Thyroid gland (tissue), 4 donors: ENCODE measurements around the gene PHKA1. TPM values are rescaled to one million over a fixed set of nuclear protein-coding genes. Genes with fewer than 3 reads are reported as not detected.

Experiments
- DNase-seq, 2 donors: peaks; one replicate each; pipeline ENCODE4 v3.0.0-alpha.2; 2019
- H3K27ac ChIP-seq, 3 donors: fragments of 200-600 bp; sonication (generic); 1 replicate in 2 of 3; 2 replicates in 1 of 3; pipeline ENCODE4 v1.5.1; 2016 to 2019; ENCODE audit warnings: mild to moderate bottlenecking in 1 of 3, moderate library complexity in 1 of 3
- H3K27me3 ChIP-seq: fragments of 200-600 bp; sonication (generic); one replicate; pipeline ENCODE4 v1.5.1; 2019
- H3K36me3 ChIP-seq, 2 donors: fragments of 200-600 bp; sonication (generic); one replicate each; pipeline ENCODE4 v1.5.1; 2016 to 2019
- H3K4me1 ChIP-seq, 2 donors: fragments of 200-600 bp; sonication (generic); one replicate each; pipeline ENCODE4 v1.5.1; 2017 to 2019
- H3K4me3 ChIP-seq, 3 donors: fragments of 200-600 bp; sonication (generic); replicated peaks in 1 of 3; 1 replicate in 2 of 3; 2 replicates in 1 of 3; pipeline ENCODE4 v1.5.1; 2016; ENCODE audit warnings: mild to moderate bottlenecking in 1 of 3
- H3K9me3 ChIP-seq: fragments of 200-600 bp; sonication (generic); one replicate; pipeline ENCODE4 v1.5.1; 2017
- CTCF ChIP-seq, 6 experiments: fragments of 200-600 bp in 3 of 6; fragments of 450-650 bp in 3 of 6; sonication (generic) in 3 of 6; IDR thresholded peaks; one replicate each; pipeline ENCODE4 v1.5.1; 2016 to 2019; ENCODE audit warnings: antibody characterized with exemption in 6 of 6, mild to moderate bottlenecking in 2 of 6, inconsistent platforms in 1 of 6, moderate library complexity in 1 of 6
- POLR2A ChIP-seq, 2 donors: fragments of 450-650 bp; IDR thresholded peaks; one replicate each; pipeline ENCODE4 v1.6.1; 2017; ENCODE audit warnings: antibody characterized with exemption in 2 of 2, mild to moderate bottlenecking in 2 of 2, moderate library complexity in 1 of 2
- WGBS, 2 donors: methylation state at CpG; one replicate each; pipeline ENCODE4 v1.1.5; 2017; 5-methylcytosine and 5-hydroxymethylcytosine counted together
- intact Hi-C: fragments of 100-400 bp; cut with DNase I; formaldehyde crosslinking; loops from one replicate; pipeline ENCODE4 v1.15.1; 2023
- total RNA-seq, 4 donors: library from RNA; depleted of rRNA; stranded (reverse); fragments of >200 nt; gene quantifications; one replicate each; pipeline ENCODE4 v1.2.3, GENCODE V29; 2016

Gene PHKA1
- total RNA-seq, 4 donors from 2014 or later, result 12.4 to 16.1 (median 14.4) TPM

DNA sequence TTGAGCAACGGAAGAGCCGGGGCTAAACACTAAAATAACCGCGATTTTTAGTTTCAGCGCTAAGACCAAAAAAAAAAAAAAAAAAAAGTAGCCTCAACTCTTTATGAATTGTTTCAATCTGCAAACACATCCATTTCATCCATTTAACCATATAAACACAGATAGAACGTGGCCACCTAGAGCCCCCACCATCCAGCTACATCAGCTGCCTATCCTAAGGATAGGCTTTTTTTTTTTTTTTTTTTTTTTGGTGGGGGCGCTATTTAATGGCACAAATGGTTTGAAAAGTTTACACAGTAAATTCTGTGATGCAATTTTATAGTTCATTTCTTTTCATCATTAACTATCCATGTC, 141.0 kb downstream of the PHKA1 start:
- no peaks in the 10 kb centered on the region for H3K27me3 ChIP-seq
- intact Hi-C loops, result no loop called here
- no peak for DNase-seq
- WGBS, 2 donors, result 1 to 2% methylated on average over 7 of the region's 7 CpGs
- H3K9me3 ChIP-seq, result no peaks in the 10 kb centered on the region
- TF ChIP-seq POLR2A (IDR thresholded peaks at IDR 0.05) (no peak), CTCF (IDR thresholded peaks at IDR 0.05) (no peak)
- H3K27ac ChIP-seq, result no peak overlapping the region
- H3K4me1 ChIP-seq, result no peaks in the 10 kb centered on the region
- peak overlapping the region in 1 of 3 donors; percentile 43 for H3K4me3 ChIP-seq
- H3K36me3 ChIP-seq, result peaks cover 0 to under 1% of the 10 kb centered on the region in 2 donors

GRCh38 chrX:72572248-72573157, 141.6 kb downstream of the PHKA1 start, which contains the start of gene HDAC8:
TSS of gene HDAC8 (minus strand) at chrX:72572843. CDS start at chrX:72572761, 82 bp downstream.
- intact Hi-C loops, result no loop called here
- 0 to 1% methylated on average over 16 to 31 of the region's 36 CpGs for WGBS, 2 donors
- peak; percentile 53 to 71 for DNase-seq
- Histone ChIP-seq H3K27ac (peak within 1 kb of the TSS; percentile 19 to 77 (median 39)), H3K36me3 (peaks cover 0 to 7% of the 10 kb centered on the region in 2 donors), H3K4me1 (no peaks in the 10 kb centered on the region), H3K4me3 (peak within 1 kb of the TSS in 2 of 3 donors; percentile 43 to 62), H3K27me3 (no peaks in the 10 kb centered on the region), H3K9me3 (no peaks in the 10 kb centered on the region)
- TF ChIP-seq POLR2A (IDR thresholded peaks at IDR 0.05) (peak in 1 of 2 donors; percentile 10), CTCF (IDR thresholded peaks at IDR 0.05) (no peak)

GRCh38 chrX:72569786-72570185, 144.3 kb downstream of the PHKA1 start:
- TF ChIP-seq CTCF (IDR thresholded peaks at IDR 0.05) (no peak), POLR2A (IDR thresholded peaks at IDR 0.05) (no peak)
- no peak for DNase-seq
- WGBS, 2 donors, result 70 to 78% methylated on average over 2 of the region's 2 CpGs
- intact Hi-C loops, result no loop called here
- H3K27me3 ChIP-seq, result no peaks in the 10 kb centered on the region
- H3K27ac ChIP-seq, result no peak overlapping the region
- peaks cover 0 to 7% of the 10 kb centered on the region in 2 donors for H3K36me3 ChIP-seq
- H3K4me1 ChIP-seq, result no peaks in the 10 kb centered on the region
- no peak overlapping the region for H3K4me3 ChIP-seq
- H3K9me3 ChIP-seq, result no peaks in the 10 kb centered on the region

- Histone ChIP-seq H3K4me3 (no peak overlapping the region), H3K36me3 (peaks cover 0 to 7% of the 10 kb centered on the region in 2 donors), H3K4me1 (no peaks in the 10 kb centered on the region), H3K27me3 (no peaks in the 10 kb centered on the region), H3K27ac (no peak overlapping the region), H3K9me3 (no peaks in the 10 kb centered on the region)
- intact Hi-C loops, result no loop called here
- WGBS, 2 donors, result 84 to 89% methylated on average over 6 of the region's 6 CpGs
- TF ChIP-seq CTCF (IDR thresholded peaks at IDR 0.05) (no peak), POLR2A (IDR thresholded peaks at IDR 0.05) (no peak)
- no peak for DNase-seq
Measured at GRCh38 chrX:72568406-72569092, 145.6 kb downstream of the PHKA1 start.
